WTC11 (cell line): ENCODE measurements around the gene PTPRN2. TPM values are rescaled to one million over a fixed set of nuclear protein-coding genes. Genes with fewer than 3 reads are reported as not detected.

Source experiments
- ATAC-seq: fragments of 200-7000 bp; cut with Tn5 transposase; 2 replicates; pipeline ENCODE4 v1.10.0; 2021; ENCODE audit warnings: mild to moderate bottlenecking, moderate library complexity
- CTCF ChIA-PET: fragments of 300-600 bp; sonication (Branson Sonifier 250); formaldehyde crosslinking; loops from one replicate; lab custom pipeline; 2021; ENCODE audit warnings: antibody characterized with exemption; lab: Charles Lee
- POLR2A ChIA-PET: fragments of 350-600 bp; sonication (Branson Sonifier 250); formaldehyde crosslinking; loops from one replicate; lab custom pipeline; 2021; ENCODE audit warnings: antibody characterized with exemption; lab: Charles Lee
- DNase-seq: peaks from one replicate; pipeline ENCODE4 v3.0.0; 2021; ENCODE audit warnings: low spot score
- H3K27ac Mint-ChIP-seq: 2 replicates; pipeline ENCODE4 v1.8.0; 2021; ENCODE audit warnings: mixed read lengths
- H3K27me3 Mint-ChIP-seq: 2 replicates; pipeline ENCODE4 v1.8.0; 2021; ENCODE audit warnings: low read depth, mild to moderate bottlenecking, moderate library complexity, mixed read lengths
- H3K36me3 Mint-ChIP-seq: 2 replicates; pipeline ENCODE4 v1.8.0; 2021; ENCODE audit warnings: mixed read lengths
- H3K4me1 Mint-ChIP-seq: 2 replicates; pipeline ENCODE4 v1.8.0; 2022; ENCODE audit warnings: mixed read lengths
- H3K4me3 Mint-ChIP-seq: 2 replicates; pipeline ENCODE4 v1.8.0; 2021; ENCODE audit warnings: mild to moderate bottlenecking, moderate library complexity, mixed read lengths
- H3K9me3 Mint-ChIP-seq: 2 replicates; pipeline ENCODE4 v1.8.0; 2021; ENCODE audit warnings: mixed read lengths
- FOXK1 ChIP-seq: sonication (generic); formaldehyde crosslinking; IDR thresholded peaks from 2 replicates; pipeline ENCODE4 v1.8.0; 2022; ENCODE audit warnings: mild to moderate bottlenecking, moderate library complexity, missing genetic modification reagents
- GTF2I ChIP-seq: fragments of 250-450 bp; sonication (Bioruptor Pico); conservative IDR thresholded peaks from 2 replicates; pipeline ENCODE4 v1.4.0; 2021; ENCODE audit warnings: mild to moderate bottlenecking
- KAT7 ChIP-seq: sonication (generic); formaldehyde crosslinking; IDR thresholded peaks from 2 replicates; pipeline ENCODE4 v1.8.1; 2023; ENCODE audit warnings: missing genetic modification reagents, mild to moderate bottlenecking, borderline replicate concordance
- MXD4 ChIP-seq: fragments of 250-450 bp; sonication (Bioruptor Pico); IDR thresholded peaks from 2 replicates; pipeline ENCODE4 v1.8.0; 2021; ENCODE audit warnings: mild to moderate bottlenecking, moderate library complexity, borderline replicate concordance
- NR3C1 ChIP-seq: sonication (generic); formaldehyde crosslinking; conservative IDR thresholded peaks from 2 replicates; pipeline ENCODE4 v1.8.1; 2023; ENCODE audit warnings: low read depth, mild to moderate bottlenecking, missing genetic modification reagents
- OVOL2 ChIP-seq: fragments of 250-450 bp; sonication (Bioruptor Pico); IDR thresholded peaks from 2 replicates; pipeline ENCODE4 v1.9.0; 2021; ENCODE audit warnings: mild to moderate bottlenecking, borderline replicate concordance
- PRRX2 ChIP-seq: fragments of 250-450 bp; sonication (Bioruptor Pico); IDR thresholded peaks from 2 replicates; pipeline ENCODE4 v1.8.0; 2021; ENCODE audit warnings: mild to moderate bottlenecking
- STAT6 ChIP-seq: sonication (generic); formaldehyde crosslinking; conservative IDR thresholded peaks from 2 replicates; pipeline ENCODE4 v1.8.1; 2023; ENCODE audit warnings: mild to moderate bottlenecking, low read depth, missing genetic modification reagents, moderate library complexity
- TEAD1 ChIP-seq: sonication (generic); formaldehyde crosslinking; IDR thresholded peaks from 2 replicates; pipeline ENCODE4 v1.8.0; 2022; ENCODE audit warnings: mild to moderate bottlenecking, missing genetic modification reagents
- ZBTB43 ChIP-seq: sonication (generic); formaldehyde crosslinking; IDR thresholded peaks from 2 replicates; pipeline ENCODE4 v1.8.1; 2023; ENCODE audit warnings: mild to moderate bottlenecking, missing genetic modification reagents
- ZNF396 ChIP-seq: fragments of 250-450 bp; sonication (Bioruptor Pico); IDR thresholded peaks from 2 replicates; pipeline ENCODE4 v1.8.0; 2021; ENCODE audit warnings: mild to moderate bottlenecking, moderate library complexity, borderline replicate concordance
- ZNF416 ChIP-seq: fragments of 250-450 bp; sonication (Bioruptor Pico); IDR thresholded peaks from 2 replicates; pipeline ENCODE4 v1.9.0; 2021; ENCODE audit warnings: mild to moderate bottlenecking, inconsistent platforms
- ZNF671 ChIP-seq: fragments of 250-450 bp; sonication (Bioruptor Pico); IDR thresholded peaks from 2 replicates; pipeline ENCODE4 v1.8.0; 2021; ENCODE audit warnings: mild to moderate bottlenecking
- ZSCAN18 ChIP-seq: fragments of 250-450 bp; sonication (Bioruptor Pico); IDR thresholded peaks from 2 replicates; pipeline ENCODE4 v2.1.2; 2022; ENCODE audit warnings: mild to moderate bottlenecking, moderate library complexity
- total RNA-seq: library from RNA; stranded (reverse); gene quantifications from 3 replicates; pipeline ENCODE4 v1.2.3, GENCODE V29; 2021
- TF ChIP-seq, protein P1 (sequence below): sonication (generic); formaldehyde crosslinking; IDR thresholded peaks from 2 replicates; pipeline ENCODE4 v1.8.1; 2023; ENCODE audit warnings: mild to moderate bottlenecking, moderate library complexity, missing genetic modification reagents
- TF ChIP-seq, protein P2 (sequence below): sonication (generic); formaldehyde crosslinking; IDR thresholded peaks from 2 replicates; pipeline ENCODE4 v1.8.1; 2023; ENCODE audit warnings: mild to moderate bottlenecking, missing genetic modification reagents, moderate library complexity
- TF ChIP-seq, protein P3 (sequence below): sonication (generic); formaldehyde crosslinking; IDR thresholded peaks from 2 replicates; pipeline ENCODE4 v1.8.0; 2023; ENCODE audit warnings: missing genetic modification reagents

The PTPRN2 gene
- total RNA-seq, 1 experiment from 2014 or later, result 4.7 TPM

GRCh38 chr7:158472596-158472995, 115.0 kb downstream of the PTPRN2 start (continued):
- TF ChIP-seq ZSCAN18 (CRISPR knock-in tag) (no peak), ZBTB43 (CRISPR knock-in tag) (no peak), ZNF396 (no peak), OVOL2 (no peak), GTF2I (CRISPR knock-in tag) (no peak), ZNF416 (no peak), PRRX2 (no peak), STAT6 (no peak)
- TF ChIP-seq, protein P1, sequence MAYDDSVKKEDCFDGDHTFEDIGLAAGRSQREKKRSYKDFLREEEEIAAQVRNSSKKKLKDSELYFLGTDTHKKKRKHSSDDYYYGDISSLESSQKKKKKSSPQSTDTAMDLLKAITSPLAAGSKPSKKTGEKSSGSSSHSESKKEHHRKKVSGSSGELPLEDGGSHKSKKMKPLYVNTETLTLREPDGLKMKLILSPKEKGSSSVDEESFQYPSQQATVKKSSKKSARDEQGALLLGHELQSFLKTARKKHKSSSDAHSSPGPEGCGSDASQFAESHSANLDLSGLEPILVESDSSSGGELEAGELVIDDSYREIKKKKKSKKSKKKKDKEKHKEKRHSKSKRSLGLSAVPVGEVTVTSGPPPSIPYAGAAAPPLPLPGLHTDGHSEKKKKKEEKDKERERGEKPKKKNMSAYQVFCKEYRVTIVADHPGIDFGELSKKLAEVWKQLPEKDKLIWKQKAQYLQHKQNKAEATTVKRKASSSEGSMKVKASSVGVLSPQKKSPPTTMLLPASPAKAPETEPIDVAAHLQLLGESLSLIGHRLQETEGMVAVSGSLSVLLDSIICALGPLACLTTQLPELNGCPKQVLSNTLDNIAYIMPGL (CRISPR knock-in tag), result no peak
- TF ChIP-seq, all 79 proteins: peak for 0

DNA sequence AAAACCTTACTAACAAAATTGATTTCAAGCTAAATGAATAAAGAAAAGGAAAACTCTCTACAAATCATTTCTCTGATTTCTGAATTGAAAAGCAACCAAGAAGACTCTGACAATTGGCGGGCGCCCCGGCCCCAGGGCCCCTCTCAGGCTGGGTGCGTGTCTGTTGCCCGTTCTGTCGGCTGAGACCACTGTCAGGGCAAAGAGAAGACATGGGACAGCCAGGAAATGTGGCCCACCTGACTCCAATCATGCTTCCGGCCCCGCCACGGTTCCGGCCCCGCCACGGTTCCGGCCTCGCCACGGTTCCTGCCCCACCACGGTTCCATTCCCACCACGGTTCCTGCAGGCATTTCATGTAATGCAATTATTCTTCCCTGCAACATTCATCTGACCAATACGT, 115.9 kb downstream of the PTPRN2 start:
- DNase-seq, result no peak

More for the DNA sequence above, 115.9 kb downstream of the PTPRN2 start:
- no peak for ATAC-seq
- Mint-ChIP-seq H3K36me3 (no peaks in the 10 kb centered on the region), H3K27ac (no peak overlapping the region; the same call in 1 of the 2 replicates), H3K27me3 (no peaks in the 10 kb centered on the region), H3K4me3 (no peak overlapping the region), H3K4me1 (peaks cover 61% of the 10 kb centered on the region), H3K9me3 (no peaks in the 10 kb centered on the region)
- TF ChIP-seq, protein P1 (CRISPR knock-in tag), result no peak
- no peak for TF ChIP-seq GTF2I (CRISPR knock-in tag)
- TF ChIP-seq, protein P2, sequence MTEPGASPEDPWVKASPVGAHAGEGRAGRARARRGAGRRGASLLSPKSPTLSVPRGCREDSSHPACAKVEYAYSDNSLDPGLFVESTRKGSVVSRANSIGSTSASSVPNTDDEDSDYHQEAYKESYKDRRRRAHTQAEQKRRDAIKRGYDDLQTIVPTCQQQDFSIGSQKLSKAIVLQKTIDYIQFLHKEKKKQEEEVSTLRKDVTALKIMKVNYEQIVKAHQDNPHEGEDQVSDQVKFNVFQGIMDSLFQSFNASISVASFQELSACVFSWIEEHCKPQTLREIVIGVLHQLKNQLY, result no peak
- no peak for TF ChIP-seq NR3C1 (CRISPR knock-in tag)
- no peak for TF ChIP-seq MXD4 (CRISPR knock-in tag)
- no peak for TF ChIP-seq KAT7 (CRISPR knock-in tag)
- no peak for TF ChIP-seq ZNF671
- no peak for TF ChIP-seq FOXK1 (CRISPR knock-in tag)
- no peak for TF ChIP-seq ZNF396
- no peak for TF ChIP-seq TEAD1 (CRISPR knock-in tag)
- TF ChIP-seq ZSCAN18 (CRISPR knock-in tag), result no peak
- TF ChIP-seq, protein P3, sequence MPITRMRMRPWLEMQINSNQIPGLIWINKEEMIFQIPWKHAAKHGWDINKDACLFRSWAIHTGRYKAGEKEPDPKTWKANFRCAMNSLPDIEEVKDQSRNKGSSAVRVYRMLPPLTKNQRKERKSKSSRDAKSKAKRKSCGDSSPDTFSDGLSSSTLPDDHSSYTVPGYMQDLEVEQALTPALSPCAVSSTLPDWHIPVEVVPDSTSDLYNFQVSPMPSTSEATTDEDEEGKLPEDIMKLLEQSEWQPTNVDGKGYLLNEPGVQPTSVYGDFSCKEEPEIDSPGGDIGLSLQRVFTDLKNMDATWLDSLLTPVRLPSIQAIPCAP (CRISPR knock-in tag), result no peak
- CTCF ChIA-PET, result interaction anchor here (1.4 kb wide), 1 partner anchor 62 kb away, joined by 3 read pairs; no protein-coding TSS in a partner anchor
- POLR2A ChIA-PET, result no interaction called here
